B cell (primary cell): ENCODE results near the gene PRKCH.

Source experiments
- EZH2 ChIP-seq: IDR thresholded peaks from 2 replicates; pipeline ENCODE4 v1.6.1; 2012; ENCODE audit warnings: borderline replicate concordance, low read depth, mild to moderate bottlenecking, moderate library complexity, low read length; ENCODE audit not compliant: insufficient read depth, poor library complexity, severe bottlenecking
- TF ChIP-seq, protein P1 (sequence below): fragments of 200-600 bp; IDR thresholded peaks from one replicate; pipeline ENCODE4 v1.8.0; 2022; ENCODE audit warnings: antibody characterized with exemption, mild to moderate bottlenecking

- TF ChIP-seq, protein P1, sequence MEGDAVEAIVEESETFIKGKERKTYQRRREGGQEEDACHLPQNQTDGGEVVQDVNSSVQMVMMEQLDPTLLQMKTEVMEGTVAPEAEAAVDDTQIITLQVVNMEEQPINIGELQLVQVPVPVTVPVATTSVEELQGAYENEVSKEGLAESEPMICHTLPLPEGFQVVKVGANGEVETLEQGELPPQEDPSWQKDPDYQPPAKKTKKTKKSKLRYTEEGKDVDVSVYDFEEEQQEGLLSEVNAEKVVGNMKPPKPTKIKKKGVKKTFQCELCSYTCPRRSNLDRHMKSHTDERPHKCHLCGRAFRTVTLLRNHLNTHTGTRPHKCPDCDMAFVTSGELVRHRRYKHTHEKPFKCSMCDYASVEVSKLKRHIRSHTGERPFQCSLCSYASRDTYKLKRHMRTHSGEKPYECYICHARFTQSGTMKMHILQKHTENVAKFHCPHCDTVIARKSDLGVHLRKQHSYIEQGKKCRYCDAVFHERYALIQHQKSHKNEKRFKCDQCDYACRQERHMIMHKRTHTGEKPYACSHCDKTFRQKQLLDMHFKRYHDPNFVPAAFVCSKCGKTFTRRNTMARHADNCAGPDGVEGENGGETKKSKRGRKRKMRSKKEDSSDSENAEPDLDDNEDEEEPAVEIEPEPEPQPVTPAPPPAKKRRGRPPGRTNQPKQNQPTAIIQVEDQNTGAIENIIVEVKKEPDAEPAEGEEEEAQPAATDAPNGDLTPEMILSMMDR: no peak
- no peak for TF ChIP-seq EZH2
These were observed 11.7 kb downstream of the PRKCH start for GRCh38 chr14:61333087-61333486.
